HG03342 (cell line): ENCODE data around the gene HSPG2.
"Not testable (repeated sequence)": the region's sequence is repeated elsewhere in the genome, so short reads cannot be mapped to it uniquely, and the experiment has no call there.

ENCODE experiments used
- ATAC-seq: cut with Tn5 transposase; IDR thresholded peaks from one replicate; pipeline ENCODE4 v1.9.1; 2021; ENCODE audit warnings: mild to moderate bottlenecking, moderate library complexity; ENCODE audit not compliant: unreplicated experiment

The HSPG2 gene

GRCh38 chr1:21830792-21831453, 106.2 kb downstream of the HSPG2 start:
- ATAC-seq: no peak

GRCh38 chr1:21829294-21829693, 107.8 kb downstream of the HSPG2 start:
- no peak for ATAC-seq

DNA sequence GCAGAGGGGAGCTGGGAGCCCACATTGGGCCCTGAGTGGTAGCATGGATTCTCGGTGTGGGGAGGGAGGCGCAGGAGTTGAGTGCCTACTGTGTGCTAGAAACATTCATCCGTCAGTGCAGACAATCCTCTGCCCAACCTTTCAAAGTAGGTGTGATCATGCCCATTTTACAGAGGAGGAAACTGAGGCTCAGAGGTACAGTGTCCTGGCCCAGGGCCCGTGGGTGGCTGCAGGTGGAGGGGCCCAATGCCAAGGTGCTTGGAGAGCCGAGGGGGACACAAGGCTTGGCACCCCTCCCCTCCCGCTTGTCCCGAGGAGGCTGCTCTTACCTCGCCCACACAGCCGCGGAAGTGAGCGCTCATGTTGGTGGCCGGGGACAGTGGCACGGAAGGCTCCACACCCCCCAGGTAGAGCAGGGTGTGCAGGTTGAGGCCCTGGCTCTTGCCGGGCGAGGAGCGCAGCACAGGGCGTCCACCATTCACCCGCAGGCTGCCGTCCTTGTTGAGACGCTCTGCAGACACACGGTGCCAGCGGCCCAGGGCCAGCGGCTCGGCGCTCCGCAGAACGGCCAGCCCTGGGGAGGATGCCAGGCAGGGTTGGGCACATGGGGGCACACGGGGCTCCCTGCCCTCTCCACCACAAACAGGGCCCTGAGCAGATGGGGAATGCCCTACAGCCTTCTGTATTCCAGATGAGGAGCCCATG, 108.5 kb downstream of the HSPG2 start:
- no peak for ATAC-seq

DNA sequence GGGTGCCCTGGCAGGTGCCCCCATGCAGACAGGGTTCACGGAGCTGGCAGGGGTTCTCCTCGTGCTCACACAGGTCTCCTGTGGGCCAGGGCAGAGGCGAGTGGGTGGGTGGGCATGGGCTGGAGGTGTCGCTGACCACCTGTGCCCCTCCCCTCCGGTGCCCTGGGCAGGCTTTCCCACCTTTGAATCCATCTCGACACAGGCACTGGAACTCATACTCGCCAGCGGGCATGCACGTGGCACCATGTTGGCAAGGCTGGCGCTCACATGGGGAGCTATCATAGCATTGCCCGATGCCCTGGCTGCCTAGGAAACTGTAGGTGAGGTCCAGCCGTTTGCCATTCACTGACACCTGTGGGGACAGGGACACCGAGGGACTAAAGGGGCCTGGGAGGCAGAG, 109.0 kb downstream of the HSPG2 start:
- no peak for ATAC-seq

DNA sequence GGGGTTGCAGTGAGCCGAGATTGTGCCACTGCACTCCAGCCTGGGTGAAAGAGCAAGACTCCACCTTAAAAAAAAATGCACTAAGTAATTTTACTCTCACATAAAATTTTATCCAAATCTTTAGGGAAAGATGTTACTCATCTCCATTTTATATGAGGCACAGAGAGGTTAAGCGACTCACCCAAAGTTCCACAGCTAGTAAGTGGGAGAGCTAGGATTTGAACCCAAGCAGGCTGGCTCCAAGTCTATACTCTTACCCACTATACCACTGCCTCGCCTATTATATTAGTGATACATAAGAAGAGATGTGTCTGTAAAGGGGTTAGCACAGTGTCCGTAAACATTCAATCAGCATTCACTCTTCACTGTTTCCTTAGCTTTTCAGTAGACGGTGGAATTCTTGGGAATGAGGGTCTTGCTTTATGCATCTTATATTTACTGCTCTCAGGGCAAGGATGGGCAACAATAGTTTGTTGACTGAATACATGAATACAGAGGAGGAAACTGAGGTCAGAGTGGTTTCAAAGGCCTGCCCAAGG, 109.9 kb downstream of the HSPG2 start:
- no peak for ATAC-seq

DNA sequence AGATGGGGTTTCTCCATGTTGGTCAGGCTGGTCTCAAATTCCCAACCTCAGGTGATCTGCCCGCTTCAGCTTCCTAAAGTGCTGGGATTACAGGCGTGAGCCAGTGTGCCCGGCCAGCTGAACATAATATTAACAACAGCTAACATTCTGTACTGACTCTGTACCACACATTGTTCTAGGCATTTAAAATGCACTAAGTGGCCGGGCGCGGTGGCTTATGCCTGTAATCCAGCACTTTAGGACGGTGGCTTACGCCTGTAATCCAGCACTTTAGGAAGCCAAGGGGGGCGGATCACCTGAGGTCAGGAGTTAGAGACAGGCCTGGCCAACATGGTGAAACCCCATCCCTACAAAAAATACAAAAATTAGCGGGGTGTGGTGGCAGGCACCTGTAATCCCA, 110.4 kb downstream of the HSPG2 start:
- ATAC-seq: not testable (repeated sequence)

- ATAC-seq: no peak
Measured at GRCh38 chr1:21825393-21825792, 111.7 kb downstream of the HSPG2 start.

GRCh38 chr1:21824926-21825325, 112.2 kb downstream of the HSPG2 start:
- ATAC-seq: no peak

DNA sequence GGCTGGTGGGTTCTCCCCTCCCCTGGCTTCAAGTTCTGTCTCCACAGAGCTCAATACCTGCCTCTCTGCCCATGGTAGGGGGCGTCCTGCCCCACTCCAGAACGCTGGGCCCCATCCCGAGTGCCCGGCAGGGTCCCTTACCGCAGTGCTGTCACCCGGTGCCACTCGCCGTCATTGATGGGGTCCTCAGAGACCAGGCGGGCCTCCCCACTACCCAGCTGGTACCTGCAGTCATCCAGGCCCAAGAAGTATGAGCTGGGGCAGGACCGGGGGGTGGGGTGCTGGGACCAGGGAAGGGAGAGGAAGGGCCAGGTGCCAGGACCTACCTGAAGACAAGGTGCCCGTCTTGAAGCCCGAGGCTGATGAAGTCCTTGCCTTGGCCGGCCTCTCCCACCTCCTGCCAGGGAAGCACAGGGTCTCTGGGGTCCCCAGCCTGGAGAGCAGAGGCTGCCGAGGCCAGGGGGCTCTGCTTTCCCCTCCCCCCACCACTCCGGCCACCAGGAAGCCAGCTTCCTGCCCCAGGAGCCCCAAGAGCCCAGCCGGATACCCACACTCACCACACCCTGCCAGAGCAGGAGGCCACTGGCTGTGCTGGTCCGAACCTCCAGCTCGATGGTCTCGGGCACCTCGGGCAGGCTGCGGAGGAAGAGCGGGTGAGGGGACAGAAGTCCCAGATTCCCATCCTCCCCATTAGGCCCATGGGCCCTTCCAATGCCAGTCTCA, 113.0 kb downstream of the HSPG2 start:
- no peak for ATAC-seq

DNA sequence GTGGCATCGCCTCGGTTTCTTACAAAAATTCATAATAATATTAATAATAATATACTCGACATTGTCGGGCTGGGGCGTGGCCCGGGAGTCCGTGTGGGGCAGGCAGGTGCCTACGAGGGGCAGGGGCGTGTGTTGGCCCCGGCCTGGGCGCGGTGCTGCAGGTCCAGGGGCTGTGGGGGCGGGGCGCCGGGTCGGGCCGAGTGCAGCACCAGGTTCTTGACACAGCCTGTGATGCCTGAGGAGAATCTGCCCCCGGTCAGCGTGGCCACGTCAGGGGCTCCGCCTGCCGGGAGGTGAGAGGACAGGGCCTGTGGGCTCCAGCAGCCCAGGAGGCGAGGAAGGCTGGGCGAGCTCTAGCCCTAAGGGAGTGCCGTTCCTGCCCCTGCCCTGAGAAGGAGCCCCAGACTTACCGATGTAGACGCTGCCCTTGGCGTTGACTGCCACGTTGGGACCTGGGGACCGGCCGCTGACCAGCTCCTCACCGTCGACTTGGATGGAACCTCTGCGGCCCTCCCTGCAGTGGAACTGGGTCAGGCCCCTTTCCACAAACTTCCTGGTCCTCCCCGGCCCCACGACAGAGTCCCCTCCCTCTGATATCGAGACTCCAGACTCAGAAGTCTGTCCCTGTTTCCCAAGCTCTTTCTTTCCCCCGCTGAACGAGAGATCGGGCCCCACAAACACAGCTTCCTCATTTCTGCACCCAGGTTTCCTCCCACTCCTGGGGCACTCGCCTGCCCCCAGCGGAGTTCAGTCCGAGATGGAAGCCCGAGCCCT, 113.7 kb downstream of the HSPG2 start:
- ATAC-seq: no peak

GRCh38 chr1:21822349-21822748, 114.8 kb downstream of the HSPG2 start:
- ATAC-seq: no peak

GRCh38 chr1:21821385-21822019, 115.6 kb downstream of the HSPG2 start:
- no peak for ATAC-seq

DNA sequence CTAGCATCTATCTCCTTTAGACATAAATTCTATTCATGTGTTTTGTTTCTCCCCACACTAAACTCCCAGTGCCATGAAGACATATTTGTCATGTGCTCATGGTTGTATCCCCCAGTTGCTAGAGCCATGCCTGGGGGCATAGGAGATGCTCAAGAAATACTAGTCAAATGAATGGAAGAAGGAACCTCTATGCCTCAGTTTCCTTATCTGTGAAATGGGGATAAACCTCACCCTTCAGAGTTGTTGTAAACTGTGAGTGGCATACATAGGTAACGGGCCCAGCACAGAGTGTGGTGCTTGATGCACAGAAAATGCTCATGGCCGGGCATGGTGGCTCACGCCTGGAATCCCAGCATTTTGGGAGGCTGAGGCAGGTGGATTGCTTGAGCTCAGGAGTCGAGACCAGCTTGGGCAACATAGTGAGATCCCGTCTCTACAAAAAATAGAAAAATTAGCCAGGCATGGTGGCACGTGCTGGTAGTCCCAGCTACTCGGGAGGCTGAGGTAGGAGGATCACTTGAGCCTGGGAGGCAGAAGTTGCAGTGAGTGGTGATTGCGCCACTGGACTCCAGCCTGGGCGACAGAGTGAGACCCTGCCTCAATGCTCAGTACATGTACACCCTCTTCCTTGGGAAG, 116.4 kb downstream of the HSPG2 start:
- ATAC-seq: no peak

DNA sequence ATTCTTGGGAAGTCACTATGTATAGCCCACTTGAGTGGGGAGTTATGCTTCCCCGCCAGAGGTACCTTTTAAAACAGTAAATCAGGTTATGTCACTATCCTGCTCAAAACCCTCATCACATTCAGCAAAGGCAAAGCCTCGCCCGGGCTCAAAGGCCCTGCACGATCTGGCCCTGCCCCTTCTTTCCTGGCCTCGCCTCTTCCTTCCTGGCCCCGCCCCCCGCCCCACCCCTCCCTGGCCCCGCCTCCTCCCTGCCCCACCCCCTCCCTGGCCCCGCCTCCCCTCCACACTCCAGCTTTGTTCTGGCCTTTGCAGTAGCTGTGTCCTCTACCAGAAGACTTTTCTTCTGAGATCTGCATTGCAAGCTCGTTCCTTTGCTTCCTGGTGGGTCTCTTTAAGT, 118.5 kb downstream of the HSPG2 start:
- ATAC-seq: no peak

DNA sequence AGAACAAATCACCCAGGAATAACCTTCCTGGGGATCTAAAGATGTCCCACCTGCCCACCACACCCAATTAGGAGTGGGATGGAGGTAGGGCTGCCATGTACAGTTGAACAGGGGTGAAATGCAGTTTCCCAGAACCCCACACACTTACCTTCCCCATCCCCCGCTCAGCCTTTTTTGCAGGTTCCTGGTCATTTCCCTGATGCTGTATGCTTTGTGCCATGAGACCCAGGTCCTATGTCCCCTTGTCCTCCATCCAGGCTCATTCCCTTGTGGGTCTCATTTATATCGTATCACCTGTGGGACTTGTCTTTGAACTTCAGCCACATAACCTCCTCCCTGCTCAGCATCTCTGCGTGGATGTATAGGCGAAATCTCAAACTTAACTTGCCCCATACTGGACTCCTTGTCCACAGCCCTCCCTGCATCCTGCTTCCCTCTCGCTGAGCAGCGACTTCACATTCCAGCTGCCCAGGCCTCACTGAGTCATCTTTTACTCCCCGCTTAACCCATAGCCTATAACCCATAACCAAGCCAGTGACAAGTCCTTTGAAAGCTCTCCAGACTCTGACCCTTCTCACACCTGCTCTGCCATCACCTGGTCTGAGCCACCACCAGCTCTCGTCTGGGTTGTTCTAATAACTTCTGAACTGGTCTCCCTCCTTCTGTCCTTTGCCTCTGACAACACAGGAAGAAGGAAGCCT, 120.4 kb downstream of the HSPG2 start:
- ATAC-seq: no peak

DNA sequence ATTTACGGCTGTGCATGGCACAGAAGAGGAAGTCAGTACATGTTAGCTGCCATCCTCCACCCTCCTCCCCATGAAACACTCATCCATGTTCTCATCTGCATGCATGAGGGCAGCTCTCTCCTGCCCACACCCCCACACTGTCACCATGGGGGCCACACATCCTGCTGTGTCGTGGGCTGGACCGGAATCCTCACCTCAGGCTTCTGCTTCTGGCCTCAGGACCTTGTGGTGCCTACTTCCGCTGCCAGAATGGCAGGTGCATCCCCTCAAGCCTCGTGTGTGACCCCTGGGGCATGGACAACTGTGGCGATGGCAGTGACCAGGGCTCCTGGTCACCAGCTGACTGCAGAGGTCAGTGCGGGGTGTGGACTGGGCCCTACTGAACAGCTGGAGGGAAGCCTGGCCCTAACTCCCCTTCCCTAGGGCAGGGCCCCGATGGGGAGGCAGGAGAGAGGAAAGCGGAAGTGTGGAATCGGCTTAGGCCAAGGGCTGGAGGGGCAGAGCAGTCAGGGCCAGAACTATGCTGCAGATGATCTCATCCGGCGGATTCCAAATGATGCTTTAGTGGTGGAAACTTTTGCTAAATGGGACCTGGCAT, 121.3 kb downstream of the HSPG2 start:
- no peak for ATAC-seq

DNA sequence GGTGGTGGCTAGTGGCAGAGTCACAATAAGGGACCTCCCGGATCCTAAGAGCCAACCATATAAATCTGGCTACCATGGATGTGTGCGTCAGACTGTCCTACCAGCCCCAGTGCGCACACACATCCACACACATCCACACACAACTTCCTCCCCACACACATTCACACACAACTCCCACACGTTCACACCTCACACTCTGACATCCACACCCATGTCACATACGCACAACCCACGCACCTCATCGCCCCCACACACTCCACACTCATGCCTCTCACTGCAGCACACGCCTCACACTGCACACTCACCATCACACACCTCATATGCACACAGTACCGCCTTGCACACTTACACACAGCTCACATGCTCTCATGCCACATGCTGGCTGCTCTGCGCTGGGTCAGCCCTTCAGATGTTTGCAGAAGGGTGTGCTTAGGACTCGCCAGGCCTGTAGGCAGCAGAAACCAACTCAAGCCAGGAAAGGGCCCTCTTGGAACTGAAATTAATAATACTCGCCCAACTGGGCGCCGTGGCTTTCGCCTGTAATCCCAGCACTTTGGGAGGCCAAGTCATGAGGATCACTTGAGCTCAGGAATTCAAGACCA, 122.0 kb downstream of the HSPG2 start:
- ATAC-seq: no peak

DNA sequence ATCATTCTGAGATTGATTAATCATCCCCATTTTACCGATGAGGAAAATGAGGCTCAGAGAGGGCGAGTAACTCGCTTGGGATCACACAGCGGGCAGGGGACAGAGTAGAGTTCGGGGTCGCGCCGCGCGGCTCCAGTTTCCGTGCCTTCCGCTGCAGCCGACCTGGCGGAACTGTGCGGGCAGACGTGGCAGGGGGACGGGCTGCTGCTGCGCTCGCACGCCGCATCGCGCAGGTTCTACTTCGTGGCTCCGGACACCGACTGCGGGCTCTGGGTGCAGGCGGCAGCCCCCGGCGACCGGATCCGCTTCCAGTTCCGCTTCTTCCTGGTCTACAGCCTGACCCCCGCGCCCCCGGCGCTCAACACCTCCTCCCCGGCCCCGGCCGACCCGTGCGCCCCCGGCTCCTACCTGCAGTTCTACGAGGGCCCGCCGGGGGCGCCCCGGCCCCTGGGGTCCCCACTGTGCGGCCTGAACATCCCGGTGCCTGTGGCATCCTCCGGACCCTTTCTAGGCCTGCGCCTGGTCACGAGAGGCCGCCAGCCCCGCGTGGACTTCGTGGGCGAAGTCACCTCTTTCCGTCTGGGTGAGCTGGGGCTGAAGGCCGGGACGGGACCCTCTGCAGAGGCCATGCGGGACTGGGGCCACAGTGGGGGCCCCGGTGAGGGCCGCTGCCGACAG, 122.7 kb downstream of the HSPG2 start:
- ATAC-seq: no peak
